GM12874 (cell line): ENCODE results near the gene ATP4B.

Source experiments
- CTCF ChIP-seq: IDR thresholded peaks from 2 replicates; pipeline ENCODE4 v1.5.1; 2011; ENCODE audit warnings: low read depth, mild to moderate bottlenecking, control low read depth, low read length, moderate library complexity; ENCODE audit not compliant: insufficient read depth

The ATP4B gene

GRCh38 chr13:113611996-113612395, 46.0 kb downstream of the ATP4B start:
- TF ChIP-seq CTCF, result no peak

- TF ChIP-seq CTCF, result no peak
Measured at GRCh38 chr13:113610266-113610665, 47.7 kb downstream of the ATP4B start.

DNA sequence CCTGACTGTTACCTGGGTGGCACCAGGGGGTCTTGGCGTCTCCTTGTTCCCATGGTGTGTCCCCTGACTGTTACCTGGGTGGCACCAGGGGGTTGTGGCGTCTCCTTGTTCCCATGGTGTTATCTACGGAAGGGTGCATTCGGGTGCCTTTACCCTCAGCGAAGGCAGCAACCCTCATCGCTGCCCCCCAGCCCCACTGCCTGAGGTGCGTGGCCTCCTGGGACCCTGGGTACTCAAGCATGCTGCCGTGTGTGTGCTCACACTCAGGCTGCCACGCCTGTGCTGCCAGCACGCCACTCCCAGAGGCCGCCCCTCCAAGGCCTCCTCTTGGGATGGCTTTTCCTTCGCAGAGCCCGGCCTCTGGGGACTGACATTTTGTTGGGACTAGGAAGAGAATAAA, 48.4 kb downstream of the ATP4B start:
- no peak for TF ChIP-seq CTCF

- TF ChIP-seq CTCF, result no peak
Measured at GRCh38 chr13:113608967-113609533, 48.9 kb downstream of the ATP4B start.

- TF ChIP-seq CTCF, result no peak
Measured at GRCh38 chr13:113607889-113608635, 49.9 kb downstream of the ATP4B start.

GRCh38 chr13:113607056-113607888, 50.7 kb downstream of the ATP4B start:
- no peak for TF ChIP-seq CTCF

DNA sequence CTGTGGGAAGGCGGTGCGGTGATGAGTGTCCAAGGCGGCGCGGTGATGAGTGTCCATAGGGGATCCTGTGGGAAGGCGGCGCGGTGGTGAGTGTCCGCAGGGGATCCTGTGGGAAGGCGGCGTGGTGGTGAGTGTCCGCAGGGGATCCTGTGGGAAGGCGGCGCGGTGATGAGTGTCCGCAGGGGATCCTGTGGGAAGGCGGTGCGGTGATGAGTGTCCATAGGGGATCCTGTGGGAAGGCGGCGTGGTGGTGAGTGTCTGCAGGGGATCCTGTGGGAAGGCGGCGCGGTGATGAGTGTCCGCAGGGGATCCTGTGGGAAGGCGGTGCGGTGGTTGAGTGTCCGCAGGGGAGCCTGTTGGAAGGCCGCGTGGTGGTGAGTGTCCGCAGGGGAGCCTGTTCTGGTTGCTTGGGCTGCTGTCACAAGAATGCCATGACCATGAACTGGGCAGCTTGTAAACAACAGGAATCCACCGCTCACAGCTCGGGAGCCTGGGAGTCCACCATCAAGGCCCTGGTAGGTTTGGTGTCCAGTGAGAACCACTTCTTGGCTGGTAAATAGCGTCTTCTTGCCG, 52.0 kb downstream of the ATP4B start:
- no peak for TF ChIP-seq CTCF
